Lung (tissue), 12 donors: ENCODE measurements around the gene ADAMTS4. TPM values are rescaled to one million over a fixed set of nuclear protein-coding genes. Genes with fewer than 3 reads are reported as not detected.
A peak's percentile ranks its signal among the peaks of the same experiment; 100 is the strongest.

Experiments used
- ATAC-seq: fragments of 200-7000 bp; cut with Tn5 transposase; one replicate; pipeline ENCODE4 v1.9.1; 2020; ENCODE audit warnings: moderate number of reproducible peaks; ENCODE audit not compliant: insufficient read depth, low FRiP score
- DNase-seq, 3 donors: peaks; one replicate each; pipeline ENCODE4 v3.0.0-alpha.2; 2013 to 2017
- H3K27ac ChIP-seq, 2 donors: one replicate each; pipeline ENCODE4 v1.5.1; 2013; ENCODE audit warnings: mild to moderate bottlenecking in 2 of 2, moderate library complexity in 2 of 2, control low read depth in 1 of 2, inconsistent platforms in 1 of 2, low read depth in 1 of 2, low read length in 1 of 2
- H3K27me3 ChIP-seq, 3 donors: one replicate each; pipeline ENCODE4 v1.5.1; 2013; ENCODE audit warnings: low read length in 2 of 3; ENCODE audit not compliant: control insufficient read depth in 3 of 3, insufficient read depth in 3 of 3
- H3K36me3 ChIP-seq, 4 donors: one replicate each; pipeline ENCODE4 v1.5.1; 2013; ENCODE audit warnings: low read length in 4 of 4, mild to moderate bottlenecking in 1 of 4, moderate library complexity in 1 of 4; ENCODE audit not compliant: control insufficient read depth in 4 of 4, insufficient read depth in 4 of 4
- H3K4me1 ChIP-seq, 5 donors: one replicate each; pipeline ENCODE4 v1.5.1; 2013; ENCODE audit warnings: low read length in 5 of 5, mild to moderate bottlenecking in 2 of 5, moderate library complexity in 1 of 5; ENCODE audit not compliant: control insufficient read depth in 5 of 5, insufficient read depth in 5 of 5
- H3K4me3 ChIP-seq: one replicate; pipeline ENCODE4 v1.5.1; 2013; ENCODE audit warnings: mild to moderate bottlenecking, control low read depth, moderate library complexity
- H3K9ac ChIP-seq, 2 donors: one replicate each; pipeline ENCODE4 v1.5.1; 2013; ENCODE audit warnings: low read length in 2 of 2, control low read depth in 1 of 2; ENCODE audit not compliant: insufficient read depth in 1 of 2
- H3K9me3 ChIP-seq, 4 donors: one replicate each; pipeline ENCODE4 v1.5.1; 2013; ENCODE audit warnings: low read length in 3 of 4, mild to moderate bottlenecking in 1 of 4, moderate library complexity in 1 of 4; ENCODE audit not compliant: control insufficient read depth in 4 of 4, insufficient read depth in 3 of 4
- WGBS, 2 donors: extraction: QIAGEN DNeasy Blood & Tissue Kit; methylation state at CpG; one replicate each; pipeline ENCODE4 v1.1.7; 2013; 5-methylcytosine and 5-hydroxymethylcytosine counted together
- polyA plus RNA-seq, 2 donors: library from polyadenylated mRNA; stranded (reverse); fragments of 200-250 nt; gene quantifications; one replicate each; pipeline ENCODE4 v1.2.1, GENCODE V29; 2013
- total RNA-seq, 2 donors: library from RNA; depleted of rRNA in 1 of 2; stranded (reverse); fragments of >200 nt in 1 of 2; gene quantifications; one replicate each; pipeline ENCODE4 v1.2.1, GENCODE V29; 2014 to 2021
- TF ChIP-seq, protein P1 (sequence below): IDR thresholded peaks from 2 replicates; pipeline ENCODE4 v1.5.1; 2012; ENCODE audit warnings: mild to moderate bottlenecking; ENCODE audit errors: control extremely low read depth, extremely low read depth
- donor health status: control.
- donor health status: control.
- donor health status: Bipolar disorder and iron deficiency.
- donor health status: healthy.
- donor health status: DM: yes; HTN: yes; CAD: no.

The ADAMTS4 gene
- total and polyA plus RNA-seq, 4 donors, result 2.3 to 22.3 (median 13.0) TPM

GRCh38 chr1:161227196-161227871, 28.5 kb upstream of the ADAMTS4 start:
- H3K9ac ChIP-seq, result no peak overlapping the region
- DNase-seq, result peak; percentile 74 to 79 (median 78)
- peak overlapping the region in 1 of 2 donors; percentile 17 for H3K27ac ChIP-seq
- peaks cover 0 to 18% (median 3%) of the 10 kb centered on the region in 5 donors for H3K4me1 ChIP-seq
- peak; percentile 56 for ATAC-seq
- no peaks in the 10 kb centered on the region for H3K9me3 ChIP-seq
- H3K27me3 ChIP-seq, result no peaks in the 10 kb centered on the region
- no peak overlapping the region for H3K4me3 ChIP-seq
- 33 to 39% methylated on average over 11 of the region's 11 CpGs for WGBS, 2 donors
- H3K36me3 ChIP-seq, result peaks cover 11 to 24% (median 13%) of the 10 kb centered on the region in 4 donors
- TF ChIP-seq, protein P1, sequence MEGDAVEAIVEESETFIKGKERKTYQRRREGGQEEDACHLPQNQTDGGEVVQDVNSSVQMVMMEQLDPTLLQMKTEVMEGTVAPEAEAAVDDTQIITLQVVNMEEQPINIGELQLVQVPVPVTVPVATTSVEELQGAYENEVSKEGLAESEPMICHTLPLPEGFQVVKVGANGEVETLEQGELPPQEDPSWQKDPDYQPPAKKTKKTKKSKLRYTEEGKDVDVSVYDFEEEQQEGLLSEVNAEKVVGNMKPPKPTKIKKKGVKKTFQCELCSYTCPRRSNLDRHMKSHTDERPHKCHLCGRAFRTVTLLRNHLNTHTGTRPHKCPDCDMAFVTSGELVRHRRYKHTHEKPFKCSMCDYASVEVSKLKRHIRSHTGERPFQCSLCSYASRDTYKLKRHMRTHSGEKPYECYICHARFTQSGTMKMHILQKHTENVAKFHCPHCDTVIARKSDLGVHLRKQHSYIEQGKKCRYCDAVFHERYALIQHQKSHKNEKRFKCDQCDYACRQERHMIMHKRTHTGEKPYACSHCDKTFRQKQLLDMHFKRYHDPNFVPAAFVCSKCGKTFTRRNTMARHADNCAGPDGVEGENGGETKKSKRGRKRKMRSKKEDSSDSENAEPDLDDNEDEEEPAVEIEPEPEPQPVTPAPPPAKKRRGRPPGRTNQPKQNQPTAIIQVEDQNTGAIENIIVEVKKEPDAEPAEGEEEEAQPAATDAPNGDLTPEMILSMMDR, result peak; percentile 80

DNA sequence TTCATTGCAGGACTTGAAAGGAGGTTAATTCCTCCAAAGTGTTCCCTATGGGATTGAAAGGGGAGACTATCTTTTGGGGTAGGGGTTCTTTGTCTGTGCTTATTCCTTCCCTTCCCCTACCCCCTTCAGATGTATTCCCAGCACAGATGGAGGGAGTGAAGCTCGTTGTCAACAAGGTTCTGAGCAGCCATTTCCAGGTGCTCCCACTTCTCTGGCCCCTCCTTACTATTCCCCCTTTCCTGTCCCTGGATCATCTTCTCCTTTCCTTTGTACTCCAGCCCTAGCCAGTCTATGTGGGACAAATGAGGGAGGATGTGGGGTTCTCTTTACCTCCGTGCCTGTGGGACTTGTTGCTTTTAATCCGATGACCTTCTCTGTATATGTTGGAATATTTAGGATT, 27.9 kb upstream of the ADAMTS4 start:
- Histone ChIP-seq H3K27ac (no peak overlapping the region), H3K4me1 (peaks cover 0 to 18% (median 3%) of the 10 kb centered on the region in 5 donors), H3K27me3 (no peaks in the 10 kb centered on the region), H3K36me3 (peaks cover 11 to 24% (median 13%) of the 10 kb centered on the region in 4 donors), H3K9ac (no peak overlapping the region), H3K9me3 (no peaks in the 10 kb centered on the region), H3K4me3 (no peak overlapping the region)
- WGBS, 2 donors, result 56 to 62% methylated on average over 3 of the region's 3 CpGs
- TF ChIP-seq, protein P1, result no peak
- DNase-seq (no peak), ATAC-seq (no peak)

DNA sequence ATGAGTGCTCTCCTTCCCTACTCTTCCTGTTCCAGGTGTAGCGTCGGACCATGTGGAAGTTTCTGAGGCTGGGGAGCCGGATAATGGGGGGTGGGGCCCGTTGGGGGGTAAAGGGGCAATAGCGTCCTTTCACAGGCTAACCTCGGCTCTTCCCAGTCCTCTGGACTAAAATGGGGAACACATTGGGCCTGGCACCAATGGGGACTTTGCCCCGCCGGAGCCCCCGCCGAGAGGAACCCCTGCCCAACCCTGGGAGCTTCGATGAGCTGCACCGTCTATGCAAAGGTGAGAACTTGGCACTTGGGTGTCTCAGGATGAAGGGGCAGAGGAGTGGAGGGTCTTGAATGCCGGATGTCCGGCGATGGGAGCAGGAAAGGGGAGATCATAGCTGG, 27.5 kb upstream of the ADAMTS4 start:
- Histone ChIP-seq H3K4me1 (peaks cover 0 to 18% (median 3%) of the 10 kb centered on the region in 5 donors), H3K4me3 (peak overlapping the region; percentile 81), H3K27me3 (no peaks in the 10 kb centered on the region), H3K36me3 (peaks cover 11 to 24% (median 13%) of the 10 kb centered on the region in 4 donors), H3K27ac (peak overlapping the region; percentile 9 to 49), H3K9me3 (no peaks in the 10 kb centered on the region), H3K9ac (peak overlapping the region in 1 of 2 donors; percentile 26)
- no peak for ATAC-seq
- TF ChIP-seq, protein P1, result no peak
- 7% methylated on average over 15 of the region's 15 CpGs for WGBS, 2 donors
- no peak for DNase-seq
